Panc1 (cell line): Measurements from ENCODE around the gene C9orf153. TPM values are rescaled to one million over a fixed set of nuclear protein-coding genes. Genes with fewer than 3 reads are reported as not detected.

ENCODE experiments used
- ATAC-seq: fragments of 200-7000 bp; cut with Tn5 transposase; 2 replicates; pipeline ENCODE4 v1.9.1; 2020; ENCODE audit warnings: mild to moderate bottlenecking, moderate library complexity
- BruUV-seq: library from RNA; stranded (reverse); fragments of 400-500 nt; replicated peaks from 2 replicates; lab custom pipeline; 2021; lab: Mats Ljungman, UMichigan
- CTCF ChIA-PET: fragments of 300-600 bp; sonication (Branson Sonifier 250); formaldehyde crosslinking; loops from one replicate; lab custom pipeline; 2022; ENCODE audit warnings: antibody characterized with exemption; lab: Charles Lee
- POLR2A ChIA-PET: fragments of 300-600 bp; sonication (Branson Sonifier 250); formaldehyde crosslinking; loops from one replicate; lab custom pipeline; 2022; ENCODE audit warnings: antibody characterized with exemption; lab: Charles Lee
- DNase-seq: peaks from one replicate; pipeline ENCODE4 v3.0.0-alpha.2; 2010; ENCODE audit warnings: low read depth, low spot score
- H3K27ac ChIP-seq: 2 replicates; pipeline ENCODE4 v1.5.1; 2011; ENCODE audit warnings: mild to moderate bottlenecking, low read length, inconsistent platforms
- H3K27me3 ChIP-seq: fragments of 200-500 bp; sonication (Bioruptor generic); 2 replicates; pipeline ENCODE4 v1.6.0; 2014; ENCODE audit warnings: low read length, inconsistent platforms; ENCODE audit not compliant: control insufficient read depth, insufficient read depth
- H3K36me3 ChIP-seq: fragments of 200-500 bp; sonication (Bioruptor generic); 2 replicates; pipeline ENCODE4 v1.5.1; 2014; ENCODE audit warnings: inconsistent platforms, mild to moderate bottlenecking, low read length, moderate library complexity; ENCODE audit not compliant: control insufficient read depth, insufficient read depth
- H3K4me1 ChIP-seq: 2 replicates; pipeline ENCODE4 v1.5.1; 2011; ENCODE audit warnings: inconsistent platforms, mild to moderate bottlenecking, low read length, moderate library complexity; ENCODE audit not compliant: control insufficient read depth, insufficient read depth
- H3K4me3 ChIP-seq, 2 experiments: 2 replicates each; pipeline ENCODE4 v1.5.1; 2011 to 2012; ENCODE audit warnings: low read depth in 2 of 2, low read length in 2 of 2, mild to moderate bottlenecking in 2 of 2, inconsistent platforms in 1 of 2, moderate library complexity in 1 of 2
- H3K9me3 ChIP-seq: fragments of 200-500 bp; sonication (Bioruptor generic); 2 replicates; pipeline ENCODE4 v1.5.1; 2014; ENCODE audit warnings: low read depth, mild to moderate bottlenecking, inconsistent platforms, low read length, moderate library complexity; ENCODE audit not compliant: control insufficient read depth, insufficient read depth
- CTCF ChIP-seq: fragments of 450-650 bp; IDR thresholded peaks from 2 replicates; pipeline ENCODE4 v1.5.1; 2017; ENCODE audit warnings: mild to moderate bottlenecking
- POLR2AphosphoS5 ChIP-seq: IDR thresholded peaks from 2 replicates; pipeline ENCODE4 v1.6.1; 2012; ENCODE audit warnings: mild to moderate bottlenecking, low read depth, low read length, moderate library complexity
- REST ChIP-seq, 2 experiments: IDR thresholded peaks; 2 replicates each; pipeline ENCODE4 v1.6.1; 2011 to 2012; ENCODE audit warnings: low read depth in 2 of 2, control low read depth in 1 of 2, low read length in 1 of 2, mild to moderate bottlenecking in 1 of 2, moderate library complexity in 1 of 2; ENCODE audit not compliant: insufficient read depth in 1 of 2
- SIN3A ChIP-seq: IDR thresholded peaks from 2 replicates; pipeline ENCODE4 v1.6.1; 2012; ENCODE audit warnings: low read depth, mild to moderate bottlenecking, low read length, moderate library complexity, borderline replicate concordance; ENCODE audit not compliant: insufficient read depth
- TCF7L2 ChIP-seq: IDR thresholded peaks from 2 replicates; pipeline ENCODE4 v1.6.1; 2011; ENCODE audit warnings: mild to moderate bottlenecking, low read depth, low read length, inconsistent platforms
- in situ Hi-C: cut with HindIII; loops from 2 replicates; pipeline ENCODE4 v1.10.0; 2016; ENCODE audit warnings: low sequenced_read_pairs, low pct_unique_long_range_greater_than_20kb
- intact Hi-C: fragments of 100-400 bp; cut with micrococcal nuclease; formaldehyde crosslinking; loops from one replicate; pipeline ENCODE4 v1.10.0; 2022; ENCODE audit not compliant: unreplicated experiment
- total RNA-seq: library from RNA; stranded (reverse); gene quantifications from one replicate; pipeline ENCODE4 v1.2.1, GENCODE V29; 2021; ENCODE audit not compliant: unreplicated experiment

Gene C9orf153
- total RNA-seq, 1 experiment from 2014 or later: not detected

GRCh38 chr9:86287013-86287412, 27.6 kb upstream of the C9orf153 start:
- no peak for ATAC-seq

GRCh38 chr9:86286278-86286677, 26.8 kb upstream of the C9orf153 start:
- in situ Hi-C loops (no loop called here), intact Hi-C loops (no loop called here)
- ChIA-PET POLR2A (no interaction called here), CTCF (no interaction called here)
- Histone ChIP-seq H3K27me3 (no peaks in the 10 kb centered on the region), H3K4me1 (no peaks in the 10 kb centered on the region), H3K27ac (no peak overlapping the region), H3K9me3 (no peaks in the 10 kb centered on the region), H3K4me3 (no peak overlapping the region), H3K36me3 (peaks cover 2% of the 10 kb centered on the region)
- TF ChIP-seq REST (IDR thresholded peaks at IDR 0.05; ENCODE audit: insufficient read depth in 1 of 2, low read depth in 2 of 2, low read length in 1 of 2) (no peak), SIN3A (no peak), POLR2AphosphoS5 (no peak), CTCF (no peak), TCF7L2 (no peak)
- ATAC-seq: no peak
- BruUV-seq: no TSS peak
- DNase-seq: no peak

More at GRCh38 chr9:86287013-86287412, 27.6 kb upstream of the C9orf153 start:
- no peaks in the 10 kb centered on the region for H3K27me3 ChIP-seq
- ChIA-PET CTCF (no interaction called here), POLR2A (no interaction called here)
- H3K9me3 ChIP-seq: no peaks in the 10 kb centered on the region
- intact Hi-C loops (no loop called here), in situ Hi-C loops (no loop called here)
- DNase-seq: no peak
- H3K4me1 ChIP-seq: no peaks in the 10 kb centered on the region
- TF ChIP-seq TCF7L2: no peak
- TF ChIP-seq CTCF: peak; percentile 51
- no peak for TF ChIP-seq POLR2AphosphoS5
- TF ChIP-seq SIN3A: no peak
- H3K4me3 ChIP-seq: no peak overlapping the region
- H3K36me3 ChIP-seq: no peaks in the 10 kb centered on the region; the same call in 1 of the 2 replicates
- H3K27ac ChIP-seq: no peak overlapping the region
- BruUV-seq: no TSS peak
